IMR-90 (cell line): ENCODE results near the gene SLC46A2. TPM values are rescaled to one million over a fixed set of nuclear protein-coding genes. Genes with fewer than 3 reads are reported as not detected.

Experiments used
- ATAC-seq: fragments of 200-7000 bp; cut with Tn5 transposase; 2 replicates; pipeline ENCODE4 v1.9.1; 2020; ENCODE audit warnings: low read depth, mild to moderate bottlenecking, moderate library complexity
- BruUV-seq: library from RNA; stranded (reverse); fragments of 400-500 nt; replicated peaks from 2 replicates; lab custom pipeline; 2021; lab: Mats Ljungman, UMichigan
- CTCF ChIA-PET: fragments of 300-600 bp; formaldehyde crosslinking; extraction: SDS; loops from one replicate; lab custom pipeline; 2021; ENCODE audit warnings: antibody characterized with exemption; lab: Yijun Ruan, JAX
- POLR2A ChIA-PET: fragments of 300-600 bp; sonication (Branson Sonifier 250); formaldehyde crosslinking; loops from one replicate; lab custom pipeline; 2022; ENCODE audit warnings: antibody characterized with exemption; ENCODE audit not compliant: unreplicated experiment; lab: Charles Lee
- DNase-seq: peaks from one replicate; pipeline ENCODE4 v3.0.0; 2013
- H2AFZ ChIP-seq: replicated peaks from 2 replicates; pipeline ENCODE3; 2013; ENCODE audit warnings: low read length, mild to moderate bottlenecking; ENCODE audit not compliant: poor library complexity
- H2AK5ac ChIP-seq: 2 replicates; pipeline ENCODE4 v1.6.1; 2013; ENCODE audit warnings: low read depth, low read length, inconsistent platforms
- H2AK9ac ChIP-seq: replicated peaks from 2 replicates; pipeline ENCODE3; 2013; ENCODE audit warnings: mild to moderate bottlenecking, low read depth, low read length, moderate library complexity; ENCODE audit not compliant: poor library complexity
- H2BK120ac ChIP-seq: 2 replicates; pipeline ENCODE4 v1.6.1; 2013; ENCODE audit warnings: low read depth, low read length, inconsistent platforms
- H2BK15ac ChIP-seq: 3 replicates; pipeline ENCODE4 v1.6.1; 2013; ENCODE audit warnings: low read depth, low read length, inconsistent platforms
- H2BK20ac ChIP-seq: 2 replicates; pipeline ENCODE4 v1.6.1; 2013; ENCODE audit warnings: low read depth, mild to moderate bottlenecking, inconsistent platforms, low read length, moderate library complexity
- H2BK5ac ChIP-seq: 2 replicates; pipeline ENCODE4 v1.6.1; 2013; ENCODE audit warnings: mild to moderate bottlenecking, low read depth, low read length, inconsistent platforms; ENCODE audit not compliant: poor library complexity, severe bottlenecking
- H3K14ac ChIP-seq: replicated peaks from 2 replicates; pipeline ENCODE4 v1.6.1; 2013; ENCODE audit warnings: low read depth, low read length, inconsistent platforms
- H3K18ac ChIP-seq: 2 replicates; pipeline ENCODE4 v1.6.1; 2013; ENCODE audit warnings: low read depth, low read length, control low read depth
- H3K23ac ChIP-seq: 2 replicates; pipeline ENCODE4 v1.6.1; 2013; ENCODE audit warnings: low read depth, low read length, inconsistent platforms
- H3K27ac ChIP-seq: 2 replicates; pipeline ENCODE4 v1.5.1; 2013; ENCODE audit warnings: mild to moderate bottlenecking, control low read depth, low read length; ENCODE audit not compliant: insufficient read depth
- H3K27me3 ChIP-seq: 2 replicates; pipeline ENCODE4 v1.6.1; 2013; ENCODE audit warnings: low read length; ENCODE audit not compliant: control insufficient read depth, insufficient read depth
- H3K36me3 ChIP-seq: 2 replicates; pipeline ENCODE4 v1.6.1; 2013; ENCODE audit warnings: low read length, mixed read lengths; ENCODE audit not compliant: control insufficient read depth, insufficient read depth
- H3K4ac ChIP-seq: 2 replicates; pipeline ENCODE4 v1.6.1; 2013; ENCODE audit warnings: low read depth, low read length, inconsistent platforms
- H3K4me1 ChIP-seq: 2 replicates; pipeline ENCODE4 v1.6.1; 2013; ENCODE audit warnings: low read length, mixed read lengths; ENCODE audit not compliant: control insufficient read depth, insufficient read depth
- H3K4me2 ChIP-seq: 2 replicates; pipeline ENCODE4 v1.6.1; 2013; ENCODE audit warnings: low read depth, mild to moderate bottlenecking, control low read depth, low read length, moderate library complexity
- H3K4me3 ChIP-seq: 2 replicates; pipeline ENCODE4 v1.5.1; 2013; ENCODE audit warnings: low read depth, mild to moderate bottlenecking, control low read depth, low read length, moderate library complexity; ENCODE audit not compliant: insufficient read depth
- H3K56ac ChIP-seq: 2 replicates; pipeline ENCODE4 v1.6.1; 2013; ENCODE audit warnings: low read length, inconsistent platforms; ENCODE audit not compliant: insufficient read depth; ENCODE audit errors: extremely low read depth
- H3K79me1 ChIP-seq, 2 experiments: 2 replicates each; pipeline ENCODE4 v1.6.1; 2013; ENCODE audit warnings: low read length in 2 of 2, inconsistent platforms in 1 of 2, low read depth in 1 of 2
- H3K9ac ChIP-seq: 2 replicates; pipeline ENCODE4 v1.6.1; 2013; ENCODE audit warnings: low read depth, low read length, control low read depth
- H3K9me1 ChIP-seq: 2 replicates; pipeline ENCODE4 v1.6.1; 2013; ENCODE audit warnings: low read length, inconsistent platforms; ENCODE audit not compliant: insufficient read depth
- H3K9me3 ChIP-seq: 2 replicates; pipeline ENCODE4 v1.6.1; 2013; ENCODE audit warnings: low read length; ENCODE audit not compliant: control insufficient read depth, insufficient read depth
- H4K20me1 ChIP-seq: 2 replicates; pipeline ENCODE4 v1.6.1; 2013; ENCODE audit warnings: low read length, inconsistent platforms; ENCODE audit not compliant: insufficient read depth
- H4K5ac ChIP-seq: 2 replicates; pipeline ENCODE4 v1.6.1; 2013; ENCODE audit warnings: mild to moderate bottlenecking, low read depth, low read length, control low read depth
- H4K8ac ChIP-seq, 2 experiments: 2 replicates each; pipeline ENCODE4 v1.6.1; 2013; ENCODE audit warnings: low read depth in 2 of 2, low read length in 2 of 2, control low read depth in 1 of 2, inconsistent platforms in 1 of 2
- H4K91ac ChIP-seq: 2 replicates; pipeline ENCODE4 v1.6.1; 2013; ENCODE audit warnings: low read depth, low read length, inconsistent platforms; ENCODE audit not compliant: insufficient read depth
- CEBPB ChIP-seq: IDR thresholded peaks from 2 replicates; pipeline ENCODE4 v1.6.1; 2012; ENCODE audit warnings: low read depth, low read length, improper control_type of control experiment
- CHD1 ChIP-seq: IDR thresholded peaks from 2 replicates; pipeline ENCODE4 v1.6.1; 2012; ENCODE audit warnings: low read depth, low read length, improper control_type of control experiment
- MAFK ChIP-seq: IDR thresholded peaks from 2 replicates; pipeline ENCODE4 v1.6.1; 2012; ENCODE audit warnings: low read depth, low read length, improper control_type of control experiment
- MXI1 ChIP-seq: IDR thresholded peaks from 2 replicates; pipeline ENCODE4 v1.6.1; 2012; ENCODE audit warnings: low read depth, mild to moderate bottlenecking, low read length, moderate library complexity, borderline replicate concordance
- NFE2L2 ChIP-seq: fragments of 150-350 bp; IDR thresholded peaks from 2 replicates; pipeline ENCODE4 v1.6.1; 2016; ENCODE audit warnings: low read depth, mild to moderate bottlenecking, low read length
- RAD21 ChIP-seq: IDR thresholded peaks from 2 replicates; pipeline ENCODE4 v1.6.1; 2012; ENCODE audit warnings: low read length, improper control_type of control experiment
- RCOR1 ChIP-seq: IDR thresholded peaks from 2 replicates; pipeline ENCODE4 v1.6.1; 2012; ENCODE audit warnings: mild to moderate bottlenecking, low read length, improper control_type of control experiment; ENCODE audit not compliant: insufficient replicate concordance
- RFX5 ChIP-seq: IDR thresholded peaks from 2 replicates; pipeline ENCODE4 v1.8.0; 2012; ENCODE audit warnings: low read depth, mild to moderate bottlenecking, low read length, moderate library complexity
- WGBS, 2 experiments: methylation state at CpG; one replicate each; pipeline versions ENCODE4 v1.1.5 to v1.1.7; 2013; ENCODE audit warnings: missing lambda C conversion rate in 2 of 2; ENCODE audit not compliant: insufficient read length in 1 of 2; ENCODE audit errors: extremely low coverage in 2 of 2; 5-methylcytosine and 5-hydroxymethylcytosine counted together
- dilution Hi-C: fragments of 300-500 bp; cut with HindIII; formaldehyde crosslinking; loops from one replicate; pipeline ENCODE4 v1.14.3; 2018; ENCODE audit warnings: low sequenced_read_pairs; ENCODE audit not compliant: unreplicated experiment
- in situ Hi-C: fragments of 300-500 bp; cut with MboI; formaldehyde crosslinking; loops from 3 replicates; pipeline ENCODE4 v1.14.3; 2019; ENCODE audit warnings: low sequenced_read_pairs, inconsistent platforms, mixed read lengths
- intact Hi-C: fragments of 100-400 bp; cut with micrococcal nuclease; formaldehyde crosslinking; loops from 2 replicates; pipeline ENCODE4 v1.10.0; 2022
- polyA plus RNA-seq, 3 experiments: library from polyadenylated mRNA; depleted of rRNA; stranded (reverse); fragments of >200 nt; gene quantifications; 2 replicates each; pipeline ENCODE4 v1.2.3, GENCODE V29; 2012; ENCODE audit warnings: low replicate concordance in 1 of 3
- total RNA-seq: library from RNA; depleted of rRNA; stranded (reverse); fragments of >200 nt; gene quantifications from 2 replicates; pipeline ENCODE4 v1.2.3, GENCODE V29; 2012
- TF ChIP-seq, protein P1 (sequence below): fragments of 150-350 bp; IDR thresholded peaks from 2 replicates; pipeline ENCODE4 v1.6.1; 2016; ENCODE audit warnings: low read depth, mild to moderate bottlenecking, low read length, moderate library complexity, borderline replicate concordance
- TF ChIP-seq, protein P2 (sequence below): fragments of 150-350 bp; IDR thresholded peaks from 2 replicates; pipeline ENCODE4 v1.6.1; 2017; ENCODE audit warnings: mild to moderate bottlenecking, antibody characterized with exemption, low read length, low read depth

Gene SLC46A2
- total and polyA plus RNA-seq, 2 of the 4 experiments (the other 2 are of a cell fraction) = not detected

DNA sequence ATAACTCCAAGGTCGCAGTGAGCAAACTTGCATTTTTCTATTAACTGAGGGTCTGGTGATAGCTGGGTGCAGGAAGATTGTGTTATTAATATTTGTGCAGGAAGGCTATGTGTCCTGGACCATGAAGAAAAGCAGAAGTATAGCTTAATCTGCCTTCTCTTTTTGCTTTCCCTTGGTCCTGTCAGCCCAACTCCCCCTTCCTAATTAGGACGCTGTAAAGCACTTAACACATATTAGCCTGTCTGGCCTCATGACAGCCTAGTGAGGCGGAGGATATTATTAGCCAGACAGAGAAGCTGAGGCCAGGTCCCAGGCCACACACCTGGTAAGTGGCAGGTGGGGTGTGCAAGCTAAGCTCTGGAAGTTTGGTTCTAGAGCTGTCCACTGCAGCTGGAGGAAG is 29.5 kb downstream of the SLC46A2 start (continued):
- TF ChIP-seq RCOR1 = no peak
- no peak for TF ChIP-seq RAD21
- no peak for TF ChIP-seq CHD1
- TF ChIP-seq MAFK = no peak
- TF ChIP-seq NFE2L2 = no peak
- TF ChIP-seq, protein P1, sequence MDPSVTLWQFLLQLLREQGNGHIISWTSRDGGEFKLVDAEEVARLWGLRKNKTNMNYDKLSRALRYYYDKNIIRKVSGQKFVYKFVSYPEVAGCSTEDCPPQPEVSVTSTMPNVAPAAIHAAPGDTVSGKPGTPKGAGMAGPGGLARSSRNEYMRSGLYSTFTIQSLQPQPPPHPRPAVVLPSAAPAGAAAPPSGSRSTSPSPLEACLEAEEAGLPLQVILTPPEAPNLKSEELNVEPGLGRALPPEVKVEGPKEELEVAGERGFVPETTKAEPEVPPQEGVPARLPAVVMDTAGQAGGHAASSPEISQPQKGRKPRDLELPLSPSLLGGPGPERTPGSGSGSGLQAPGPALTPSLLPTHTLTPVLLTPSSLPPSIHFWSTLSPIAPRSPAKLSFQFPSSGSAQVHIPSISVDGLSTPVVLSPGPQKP = no peak

DNA sequence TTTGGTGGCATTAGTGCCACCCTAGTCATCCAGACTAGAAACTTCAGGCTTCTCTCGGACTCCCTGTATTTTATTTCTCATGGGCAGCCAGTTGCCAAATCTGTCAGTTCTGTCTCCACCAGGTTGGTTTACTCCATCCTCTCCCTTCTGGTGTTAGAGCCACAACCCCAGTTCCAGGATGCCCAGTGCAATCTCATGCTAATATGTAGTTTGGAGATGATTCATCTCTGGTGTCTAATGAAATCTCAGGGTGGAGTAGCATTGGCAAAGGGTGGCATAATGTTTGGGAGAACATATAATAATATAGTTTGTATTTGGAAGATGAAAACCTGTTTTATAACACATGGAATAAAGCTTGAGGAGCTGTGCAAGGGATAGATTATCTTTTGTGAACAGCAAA is 30.2 kb downstream of the SLC46A2 start:
- no peak overlapping the region for H3K4me3 ChIP-seq
- TF ChIP-seq RAD21 (no peak), CHD1 (no peak), RFX5 (no peak), MAFK (no peak), CEBPB (no peak), NFE2L2 (no peak), RCOR1 (no peak), MXI1 (no peak)
- TF ChIP-seq, protein P1 = no peak
- TF ChIP-seq, protein P2, sequence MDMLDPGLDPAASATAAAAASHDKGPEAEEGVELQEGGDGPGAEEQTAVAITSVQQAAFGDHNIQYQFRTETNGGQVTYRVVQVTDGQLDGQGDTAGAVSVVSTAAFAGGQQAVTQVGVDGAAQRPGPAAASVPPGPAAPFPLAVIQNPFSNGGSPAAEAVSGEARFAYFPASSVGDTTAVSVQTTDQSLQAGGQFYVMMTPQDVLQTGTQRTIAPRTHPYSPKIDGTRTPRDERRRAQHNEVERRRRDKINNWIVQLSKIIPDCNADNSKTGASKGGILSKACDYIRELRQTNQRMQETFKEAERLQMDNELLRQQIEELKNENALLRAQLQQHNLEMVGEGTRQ = no peak
- H2BK20ac ChIP-seq = no peak overlapping the region
- H3K9me1 ChIP-seq = peaks cover 8% of the 10 kb centered on the region
- peaks cover 1% of the 10 kb centered on the region; the same call in 1 of the 2 replicates for H3K36me3 ChIP-seq
- no CpG with 5 or more reads among the region's 1 CpG for WGBS, 2 experiments
- no TSS peak for BruUV-seq
- H4K5ac ChIP-seq = no peak overlapping the region
- no peak overlapping the region for H3K56ac ChIP-seq
- in situ Hi-C loops = no loop called here
- H4K91ac ChIP-seq = no peak overlapping the region
- ATAC-seq (no peak), DNase-seq (no peak)
- intact Hi-C loops = no loop called here
- no peaks in the 10 kb centered on the region for H4K20me1 ChIP-seq
- dilution Hi-C loops = no loop called here
- H4K8ac ChIP-seq = no peak overlapping the region
- H3K9ac ChIP-seq = no peak overlapping the region
- H2AFZ ChIP-seq = no peak overlapping the region
- no peak overlapping the region for H3K23ac ChIP-seq
- no peak overlapping the region for H3K14ac ChIP-seq
- no peak overlapping the region for H2AK5ac ChIP-seq
- no peak overlapping the region for H3K4me2 ChIP-seq
- H3K27ac ChIP-seq = no peak overlapping the region
- no peak overlapping the region for H2BK15ac ChIP-seq
- peaks cover 16% of the 10 kb centered on the region for H3K4me1 ChIP-seq
- no peak overlapping the region for H2BK120ac ChIP-seq
- no peak overlapping the region for H2AK9ac ChIP-seq
- H3K18ac ChIP-seq = no peak overlapping the region
- H2BK5ac ChIP-seq = no peak overlapping the region
- CTCF ChIA-PET = no interaction called here
- no peaks in the 10 kb centered on the region for H3K9me3 ChIP-seq
- H3K79me1 ChIP-seq = peaks cover 0 to 7% of the 10 kb centered on the region in 2 experiments; a peak in 2 of 4 replicates
- no peak overlapping the region for H3K4ac ChIP-seq
- POLR2A ChIA-PET = interaction anchor here (0.6 kb wide), 1 partner anchor 1791 kb away, joined by 9 read pairs; no protein-coding TSS in a partner anchor
- H3K27me3 ChIP-seq = no peaks in the 10 kb centered on the region
